Colonic mucosa (tissue), 4 donors: Measurements from ENCODE around the gene SLC2A13. TPM values are rescaled to one million over a fixed set of nuclear protein-coding genes. Genes with fewer than 3 reads are reported as not detected.

Experiments used
- DNase-seq: peaks from one replicate; pipeline ENCODE4 v3.0.0-alpha.2; 2020
- H3K27ac ChIP-seq: fragments of 200-600 bp; one replicate; pipeline ENCODE4 v1.8.0; 2021
- H3K27me3 ChIP-seq: fragments of 200-600 bp; one replicate; pipeline ENCODE4 v1.8.0; 2021
- H3K36me3 ChIP-seq: fragments of 200-600 bp; one replicate; pipeline ENCODE4 v1.8.0; 2021
- H3K4me1 ChIP-seq: fragments of 200-600 bp; one replicate; pipeline ENCODE4 v1.8.0; 2021; ENCODE audit warnings: mild to moderate bottlenecking
- H3K4me3 ChIP-seq: fragments of 200-600 bp; one replicate; pipeline ENCODE4 v1.8.0; 2021
- H3K9ac ChIP-seq, 2 donors: one replicate each; pipeline ENCODE4 v1.7.0; 2013; ENCODE audit warnings: control low read depth in 2 of 2, low read depth in 2 of 2, low read length in 2 of 2
- H3K9me3 ChIP-seq: fragments of 200-600 bp; one replicate; pipeline ENCODE4 v1.8.0; 2021
- CTCF ChIP-seq: fragments of 200-600 bp; IDR thresholded peaks from one replicate; pipeline ENCODE4 v1.8.0; 2022; ENCODE audit warnings: antibody characterized with exemption, mild to moderate bottlenecking
- intact Hi-C: fragments of 100-400 bp; cut with DNase I; formaldehyde crosslinking; loops from one replicate; pipeline ENCODE4 v1.14.1; 2022
- total RNA-seq, 2 donors: library from RNA; stranded (reverse); fragmentation: NEBNext Ultra II Directional in 1 of 2; extraction: Animal tissue kit (Norgen Biotek cat#: 25700) in 1 of 2; gene quantifications; one replicate each; pipeline ENCODE4 v1.2.1, GENCODE V29; 2021
- donor health status: healthy.
- donor health status: DM: no; HTN: no; CAD: no.
- donor health status: DM: no; HTN: no; CAD: no.

SLC2A13 gene
- total RNA-seq, 2 donors from 2014 or later = 19.2 to 39.0 TPM

GRCh38 chr12:39830852-39831520 lies 274.9 kb downstream of the SLC2A13 start:
- Histone ChIP-seq H3K36me3 (no peaks in the 10 kb centered on the region), H3K4me1 (no peaks in the 10 kb centered on the region)

GRCh38 chr12:39830171-39830570 lies 275.7 kb downstream of the SLC2A13 start:
- Histone ChIP-seq H3K9me3 (no peaks in the 10 kb centered on the region), H3K27ac (no peak overlapping the region), H3K4me3 (no peak overlapping the region), H3K27me3 (no peaks in the 10 kb centered on the region), H3K9ac (no peak overlapping the region), H3K4me1 (no peaks in the 10 kb centered on the region), H3K36me3 (no peaks in the 10 kb centered on the region)
- intact Hi-C loops = no loop called here
- DNase-seq = no peak
- no peak for TF ChIP-seq CTCF

More at GRCh38 chr12:39830852-39831520, 274.9 kb downstream of the SLC2A13 start:
- no peaks in the 10 kb centered on the region for H3K27me3 ChIP-seq
- DNase-seq = no peak
- no peaks in the 10 kb centered on the region for H3K9me3 ChIP-seq
- intact Hi-C loops = no loop called here
- H3K9ac ChIP-seq = no peak overlapping the region
- no peak for TF ChIP-seq CTCF
- H3K27ac ChIP-seq = no peak overlapping the region
- H3K4me3 ChIP-seq = no peak overlapping the region

- Histone ChIP-seq H3K9me3 (no peaks in the 10 kb centered on the region), H3K36me3 (no peaks in the 10 kb centered on the region), H3K27me3 (no peaks in the 10 kb centered on the region), H3K4me3 (no peak overlapping the region), H3K27ac (no peak overlapping the region), H3K4me1 (no peaks in the 10 kb centered on the region), H3K9ac (no peak overlapping the region)
- DNase-seq = no peak
- intact Hi-C loops = no loop called here
- no peak for TF ChIP-seq CTCF
These were observed 281.2 kb downstream of the SLC2A13 start for GRCh38 chr12:39824505-39825212.

DNA sequence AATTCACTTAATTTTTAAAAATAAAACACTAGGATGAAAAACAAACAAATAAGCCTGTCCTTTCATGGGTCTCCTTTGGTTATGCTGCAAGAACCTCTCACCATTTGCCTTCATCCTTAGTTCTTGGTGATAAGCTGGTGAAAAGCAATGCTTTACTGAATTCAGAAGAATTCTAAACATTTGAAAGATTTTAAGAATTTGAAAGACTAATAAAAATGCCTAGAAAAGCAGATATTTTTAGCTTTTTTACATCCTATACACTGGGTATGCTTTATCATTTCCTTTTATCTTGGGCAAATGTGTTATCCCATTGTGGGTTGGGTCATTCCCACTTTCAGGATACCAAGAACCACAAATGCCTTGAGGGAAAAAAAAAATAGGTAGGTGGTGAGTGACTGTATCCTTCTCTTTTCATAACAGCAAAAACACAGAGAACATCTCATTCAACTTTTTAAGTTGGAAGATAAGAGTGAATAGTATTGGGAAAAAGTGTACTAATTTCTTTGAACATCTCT lies 289.2 kb downstream of the SLC2A13 start:
- no peak overlapping the region for H3K9ac ChIP-seq
- TF ChIP-seq CTCF = no peak
- no peak for DNase-seq
- no peak overlapping the region for H3K4me3 ChIP-seq
- no peaks in the 10 kb centered on the region for H3K4me1 ChIP-seq
- H3K27me3 ChIP-seq = no peaks in the 10 kb centered on the region
- no peak overlapping the region for H3K27ac ChIP-seq
- intact Hi-C loops = no loop called here
- H3K36me3 ChIP-seq = no peaks in the 10 kb centered on the region
- H3K9me3 ChIP-seq = no peaks in the 10 kb centered on the region

DNA sequence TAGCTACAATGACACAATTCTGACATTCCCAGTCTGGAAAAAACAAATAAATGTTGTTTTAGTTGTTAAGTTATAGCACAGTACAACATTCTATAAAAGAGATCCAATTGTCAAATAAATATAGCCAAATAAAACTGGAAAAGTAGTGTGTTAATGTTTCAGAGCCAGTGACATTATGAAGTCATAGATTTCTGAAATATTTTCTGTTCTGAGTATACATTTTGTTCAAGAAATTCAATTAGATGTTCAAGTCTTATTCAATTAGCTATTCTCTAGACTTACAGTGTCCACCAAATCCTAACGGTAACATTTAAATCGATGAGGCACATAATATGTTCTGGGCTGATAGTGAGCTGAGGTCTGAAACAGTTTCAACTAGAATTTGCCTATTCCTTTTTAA lies 290.1 kb downstream of the SLC2A13 start:
- no peak overlapping the region for H3K4me3 ChIP-seq
- H3K4me1 ChIP-seq = no peaks in the 10 kb centered on the region
- H3K36me3 ChIP-seq = no peaks in the 10 kb centered on the region
- TF ChIP-seq CTCF = no peak
- H3K27me3 ChIP-seq = no peaks in the 10 kb centered on the region
- DNase-seq = no peak
- intact Hi-C loops = no loop called here
- H3K9ac ChIP-seq = no peak overlapping the region
- no peak overlapping the region for H3K27ac ChIP-seq
- no peaks in the 10 kb centered on the region for H3K9me3 ChIP-seq
